HepG2 (cell line): ENCODE measurements around the gene SPINDOC. TPM values are rescaled to one million over a fixed set of nuclear protein-coding genes. Genes with fewer than 3 reads are reported as not detected.

Experiments used
- ATAC-seq: fragments of 200-7000 bp; cut with Tn5 transposase; 3 replicates; pipeline ENCODE4 v1.9.1; 2020; ENCODE audit warnings: mild to moderate bottlenecking, moderate library complexity
- BruUV-seq: library from RNA; stranded (reverse); fragments of 400-500 nt; replicated peaks from 2 replicates; lab custom pipeline; 2021; lab: Mats Ljungman, UMichigan
- CTCF ChIA-PET: fragments of 300-600 bp; formaldehyde crosslinking; extraction: SDS; loops from one replicate; lab custom pipeline; 2021; ENCODE audit warnings: low total read pairs, inconsistent platforms, low intra/inter-chr PET ratio; lab: Yijun Ruan, JAX
- POLR2A ChIA-PET: fragments of 350-600 bp; sonication (Branson Sonifier 250); formaldehyde crosslinking; loops from one replicate; lab custom pipeline; 2020; ENCODE audit warnings: antibody characterized with exemption, inconsistent platforms; lab: Yijun Ruan, JAX
- DNase-seq: peaks from one replicate; pipeline ENCODE4 v3.0.0-alpha.2; 2015; ENCODE audit warnings: low spot score
- FAIRE-seq: peaks from 3 replicates; lab custom pipeline; 2011; peaks lifted over from hg19 to GRCh38; lab: Jason Lieb, UNC
- H2AFZ ChIP-seq: one replicate; pipeline ENCODE4 v1.6.1; 2011; ENCODE audit warnings: low read length, inconsistent platforms
- H3K27ac ChIP-seq: fragments of 300-600 bp; 3 replicates; pipeline ENCODE4 v1.8.0; 2011; ENCODE audit warnings: mixed run types, mild to moderate bottlenecking, mixed read lengths, low read length, inconsistent platforms; ENCODE audit not compliant: insufficient read depth; ENCODE audit errors: extremely low read length
- H3K27me3 ChIP-seq, 2 experiments: fragments of 200-600 bp in 1 of 2; 2 replicates in 1 of 2; 3 replicates in 1 of 2; pipeline versions ENCODE4 v1.6.0 to v1.8.0; 2011; ENCODE audit warnings: low read length in 2 of 2, mild to moderate bottlenecking in 2 of 2, moderate library complexity in 2 of 2, inconsistent platforms in 1 of 2; ENCODE audit not compliant: insufficient read depth in 2 of 2, control insufficient read depth in 1 of 2
- H3K36me3 ChIP-seq, 2 experiments: fragments of 200-600 bp in 1 of 2; replicated peaks in 1 of 2; 2 replicates in 1 of 2; 3 replicates in 1 of 2; pipeline versions ENCODE4 v1.5.1 to v1.8.0; 2011; ENCODE audit warnings: low read length in 2 of 2, inconsistent platforms in 1 of 2; ENCODE audit not compliant: insufficient read depth in 2 of 2, control insufficient read depth in 1 of 2
- H3K4me1 ChIP-seq: 2 replicates; pipeline ENCODE4 v1.5.1; 2012; ENCODE audit warnings: low read length, inconsistent platforms; ENCODE audit not compliant: insufficient read depth
- H3K4me2 ChIP-seq: 2 replicates; pipeline ENCODE4 v1.6.0; 2011; ENCODE audit warnings: low read depth, low read length, inconsistent platforms
- H3K4me3 ChIP-seq, 3 experiments: fragments of 200-600 bp in 1 of 3; sonication (generic), shearing (Covaris generic) in 1 of 3; replicated peaks in 1 of 3; 2 replicates each; pipeline ENCODE4 v1.5.1; 2011 to 2016; ENCODE audit warnings: low read length in 3 of 3, inconsistent platforms in 2 of 3, low read depth in 2 of 3, mild to moderate bottlenecking in 2 of 3, control low read depth in 1 of 3, mixed read lengths in 1 of 3; ENCODE audit not compliant: insufficient read depth in 1 of 3
- H3K79me2 ChIP-seq: one replicate; pipeline ENCODE4 v1.6.1; 2011; ENCODE audit warnings: low read length, inconsistent platforms; ENCODE audit not compliant: insufficient read depth
- H3K9ac ChIP-seq: 2 replicates; pipeline ENCODE4 v1.6.0; 2011; ENCODE audit warnings: mild to moderate bottlenecking, low read depth, low read length, inconsistent platforms; ENCODE audit not compliant: insufficient read depth
- H3K9me3 ChIP-seq: 2 replicates; pipeline ENCODE4 v1.5.1; 2012; ENCODE audit warnings: mild to moderate bottlenecking, low read length
- H4K20me1 ChIP-seq: 2 replicates; pipeline ENCODE4 v1.6.0; 2011; ENCODE audit warnings: inconsistent platforms, mild to moderate bottlenecking, low read length, moderate library complexity; ENCODE audit not compliant: insufficient read depth
- ARNTL ChIP-seq: sonication (generic); formaldehyde crosslinking; IDR thresholded peaks from 2 replicates; pipeline ENCODE4 v1.4.0; 2020; ENCODE audit warnings: mild to moderate bottlenecking, missing genetic modification reagents
- BORCS8-MEF2B ChIP-seq: sonication (generic); formaldehyde crosslinking; IDR thresholded peaks from 2 replicates; pipeline ENCODE4 v1.8.0; 2022; ENCODE audit warnings: mild to moderate bottlenecking, missing genetic modification reagents
- EZH2 ChIP-seq: conservative IDR thresholded peaks from 2 replicates; pipeline ENCODE4 v1.6.1; 2012; ENCODE audit warnings: mild to moderate bottlenecking, low read depth, low read length, moderate library complexity
- NONO ChIP-seq, 2 experiments: fragments of 450-650 bp in 1 of 2; sonication (generic) in 1 of 2; formaldehyde crosslinking in 1 of 2; IDR thresholded peaks in 1 of 2; conservative IDR thresholded peaks in 1 of 2; 2 replicates each; pipeline versions ENCODE4 v1.6.1 to v1.8.0; 2017 to 2022; ENCODE audit warnings: mild to moderate bottlenecking in 1 of 2, missing genetic modification reagents in 1 of 2, moderate library complexity in 1 of 2
- NR2F6 ChIP-seq, 2 experiments: IDR thresholded peaks; 2 replicates each; pipeline ENCODE4 v1.6.1; 2016; ENCODE audit warnings: antibody characterized with exemption in 1 of 2, mild to moderate bottlenecking in 1 of 2
- ZNF350 ChIP-seq: sonication (generic); formaldehyde crosslinking; IDR thresholded peaks from 2 replicates; pipeline ENCODE4 v1.4.0; 2020; ENCODE audit warnings: mild to moderate bottlenecking, low read depth, missing genetic modification reagents, borderline replicate concordance
- ZNF569 ChIP-seq: sonication (generic); formaldehyde crosslinking; IDR thresholded peaks from 2 replicates; pipeline ENCODE4 v1.5.0; 2020; ENCODE audit warnings: mild to moderate bottlenecking, missing genetic modification reagents, moderate library complexity, borderline replicate concordance
- WGBS: methylation state at CpG from one replicate; pipeline ENCODE4 v1.1.6; 2017; ENCODE audit warnings: low lambda C conversion rate; 5-methylcytosine and 5-hydroxymethylcytosine counted together
- in situ Hi-C: cut with HindIII; loops from 2 replicates; pipeline ENCODE4 v1.10.0; 2017; ENCODE audit warnings: low pct_unique_long_range_greater_than_20kb; ENCODE audit not compliant: extremely low pct_ligation_motif_present
- intact Hi-C: fragments of 100-400 bp; cut with micrococcal nuclease; formaldehyde crosslinking; loops from one replicate; pipeline ENCODE4 v1.10.0; 2022; ENCODE audit not compliant: unreplicated experiment
- polyA plus RNA-seq, 8 experiments: library from polyadenylated mRNA; depleted of rRNA in 3 of 8; stranded (reverse) in 7 of 8; unstranded in 1 of 8; fragments of >200 nt; fragmentation: Illumina TruSeq in 4 of 8; extraction: Trizol in 4 of 8; gene quantifications; 2 replicates each; pipeline versions ENCODE4 v1.2.1 to v1.2.3, GENCODE V29; 2011 to 2016; ENCODE audit warnings: low read depth in 4 of 8, missing spikeins in 1 of 8, mixed read lengths in 1 of 8; ENCODE audit not compliant: insufficient read depth in 1 of 8
- total RNA-seq, 5 experiments: library from RNA; depleted of rRNA; stranded (reverse); fragments of >200 nt; fragmentation: Illumina TruSeq; extraction: Trizol; gene quantifications; 2 replicates each; pipeline ENCODE4 v1.2.3, GENCODE V29; 2016; ENCODE audit warnings: low read depth in 1 of 5
- TF ChIP-seq, protein P1 (sequence below): sonication (generic); IDR thresholded peaks from 2 replicates; pipeline ENCODE4 v1.6.1; 2016; ENCODE audit warnings: low read depth, borderline replicate concordance
- TF ChIP-seq, protein P2 (sequence below): sonication (generic); formaldehyde crosslinking; IDR thresholded peaks from one replicate; pipeline ENCODE4 v1.5.1; 2020; ENCODE audit warnings: mild to moderate bottlenecking, missing genetic modification reagents; ENCODE audit errors: not compliant biosample characterization

The SPINDOC gene
- total and polyA plus RNA-seq, 2 of the 13 experiments (the other 11 are each of a cell fraction or from before 2014, with no cell fraction given), result 21.4 to 29.9 TPM

DNA sequence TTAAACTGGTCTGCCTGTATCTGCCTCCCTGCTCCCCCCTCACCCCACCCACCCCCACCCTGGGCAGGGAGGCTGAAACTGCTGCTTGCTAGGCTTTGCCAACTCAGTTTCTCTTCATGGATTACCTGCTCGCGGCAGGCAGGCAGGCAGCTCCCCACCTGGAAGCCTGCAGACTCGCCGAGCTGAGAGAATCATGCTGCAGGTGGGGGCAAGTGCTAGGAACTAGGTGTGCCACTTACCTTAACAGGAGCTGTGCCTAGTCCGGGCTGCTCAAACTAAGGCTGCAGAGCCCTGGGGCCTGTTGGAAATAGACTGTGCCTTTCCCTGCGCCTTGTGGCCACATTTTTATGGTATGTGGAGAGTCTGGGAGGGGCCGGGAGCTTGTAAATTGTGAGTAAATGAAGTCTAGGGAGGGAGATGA lies 55.9 kb downstream of the SPINDOC start:
- no peak for FAIRE-seq
- Histone ChIP-seq H3K9me3 (no peaks in the 10 kb centered on the region), H3K27me3 (no peaks in the 10 kb centered on the region), H3K4me1 (peaks cover 38% of the 10 kb centered on the region), H3K4me2 (no peak overlapping the region), H3K4me3 (no peak overlapping the region), H3K9ac (no peak overlapping the region), H2AFZ (no peak overlapping the region), H4K20me1 (no peaks in the 10 kb centered on the region), H3K79me2 (peaks cover 46% of the 10 kb centered on the region), H3K36me3 (peaks cover 1 to 16% of the 10 kb centered on the region in 2 experiments; a peak in 3 of 5 replicates), H3K27ac (no peak overlapping the region)
- intact Hi-C loops, result no loop called here
- DNase-seq, result no peak
- no TSS peak for BruUV-seq
- WGBS, result 100% methylated on average over 6 of the region's 7 CpGs
- TF ChIP-seq ARNTL (CRISPR knock-in tag), result no peak
- no peak for TF ChIP-seq EZH2
- TF ChIP-seq ZNF350 (CRISPR knock-in tag), result no peak
- POLR2A ChIA-PET, result no interaction called here
- CTCF ChIA-PET, result no interaction called here
- in situ Hi-C loops, result no loop called here
- no peak for ATAC-seq

DNA sequence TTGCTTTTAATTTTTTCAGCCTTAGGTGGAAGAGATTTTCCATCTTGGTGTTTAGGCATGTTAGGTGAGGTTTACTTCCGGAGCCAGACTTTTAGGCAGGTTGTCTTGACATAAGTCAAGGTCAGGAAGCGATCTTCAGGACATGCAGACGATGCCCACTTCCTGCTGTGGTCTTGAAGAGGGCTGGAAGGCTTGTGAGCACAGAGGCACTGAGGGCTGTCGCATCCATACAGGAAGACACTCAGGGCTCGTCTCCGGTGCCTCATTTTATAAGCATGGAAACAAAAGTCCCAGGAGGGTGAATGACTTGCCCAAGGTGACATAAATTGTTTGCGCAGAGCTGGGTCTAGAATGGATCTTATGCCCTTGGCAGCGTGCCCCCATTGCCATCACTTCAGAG lies 56.4 kb downstream of the SPINDOC start:
- H3K9ac ChIP-seq, result no peak overlapping the region
- in situ Hi-C loops, result no loop called here
- no peaks in the 10 kb centered on the region for H3K27me3 ChIP-seq
- no peak overlapping the region for H3K4me2 ChIP-seq
- CTCF ChIA-PET, result no interaction called here
- no peaks in the 10 kb centered on the region for H4K20me1 ChIP-seq
- DNase-seq (no peak), ATAC-seq (no peak), FAIRE-seq (no peak)
- intact Hi-C loops, result no loop called here
- H3K4me1 ChIP-seq, result peaks cover 42% of the 10 kb centered on the region
- TF ChIP-seq, protein P1, sequence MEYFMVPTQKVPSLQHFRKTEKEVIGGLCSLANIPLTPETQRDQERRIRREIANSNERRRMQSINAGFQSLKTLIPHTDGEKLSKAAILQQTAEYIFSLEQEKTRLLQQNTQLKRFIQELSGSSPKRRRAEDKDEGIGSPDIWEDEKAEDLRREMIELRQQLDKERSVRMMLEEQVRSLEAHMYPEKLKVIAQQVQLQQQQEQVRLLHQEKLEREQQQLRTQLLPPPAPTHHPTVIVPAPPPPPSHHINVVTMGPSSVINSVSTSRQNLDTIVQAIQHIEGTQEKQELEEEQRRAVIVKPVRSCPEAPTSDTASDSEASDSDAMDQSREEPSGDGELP, result no peak
- TF ChIP-seq NR2F6 (IDR thresholded peaks at IDR 0.05) (no peak), NR2F6 (CRISPR knock-in tag; IDR thresholded peaks at IDR 0.05) (no peak), NONO (IDR thresholded peaks at IDR 0.05) (no peak), NONO (CRISPR knock-in tag; conservative IDR thresholded peaks at IDR 0.05) (no peak), BORCS8-MEF2B (CRISPR knock-in tag) (no peak), ZNF569 (CRISPR knock-in tag) (no peak)
- TF ChIP-seq, protein P2, sequence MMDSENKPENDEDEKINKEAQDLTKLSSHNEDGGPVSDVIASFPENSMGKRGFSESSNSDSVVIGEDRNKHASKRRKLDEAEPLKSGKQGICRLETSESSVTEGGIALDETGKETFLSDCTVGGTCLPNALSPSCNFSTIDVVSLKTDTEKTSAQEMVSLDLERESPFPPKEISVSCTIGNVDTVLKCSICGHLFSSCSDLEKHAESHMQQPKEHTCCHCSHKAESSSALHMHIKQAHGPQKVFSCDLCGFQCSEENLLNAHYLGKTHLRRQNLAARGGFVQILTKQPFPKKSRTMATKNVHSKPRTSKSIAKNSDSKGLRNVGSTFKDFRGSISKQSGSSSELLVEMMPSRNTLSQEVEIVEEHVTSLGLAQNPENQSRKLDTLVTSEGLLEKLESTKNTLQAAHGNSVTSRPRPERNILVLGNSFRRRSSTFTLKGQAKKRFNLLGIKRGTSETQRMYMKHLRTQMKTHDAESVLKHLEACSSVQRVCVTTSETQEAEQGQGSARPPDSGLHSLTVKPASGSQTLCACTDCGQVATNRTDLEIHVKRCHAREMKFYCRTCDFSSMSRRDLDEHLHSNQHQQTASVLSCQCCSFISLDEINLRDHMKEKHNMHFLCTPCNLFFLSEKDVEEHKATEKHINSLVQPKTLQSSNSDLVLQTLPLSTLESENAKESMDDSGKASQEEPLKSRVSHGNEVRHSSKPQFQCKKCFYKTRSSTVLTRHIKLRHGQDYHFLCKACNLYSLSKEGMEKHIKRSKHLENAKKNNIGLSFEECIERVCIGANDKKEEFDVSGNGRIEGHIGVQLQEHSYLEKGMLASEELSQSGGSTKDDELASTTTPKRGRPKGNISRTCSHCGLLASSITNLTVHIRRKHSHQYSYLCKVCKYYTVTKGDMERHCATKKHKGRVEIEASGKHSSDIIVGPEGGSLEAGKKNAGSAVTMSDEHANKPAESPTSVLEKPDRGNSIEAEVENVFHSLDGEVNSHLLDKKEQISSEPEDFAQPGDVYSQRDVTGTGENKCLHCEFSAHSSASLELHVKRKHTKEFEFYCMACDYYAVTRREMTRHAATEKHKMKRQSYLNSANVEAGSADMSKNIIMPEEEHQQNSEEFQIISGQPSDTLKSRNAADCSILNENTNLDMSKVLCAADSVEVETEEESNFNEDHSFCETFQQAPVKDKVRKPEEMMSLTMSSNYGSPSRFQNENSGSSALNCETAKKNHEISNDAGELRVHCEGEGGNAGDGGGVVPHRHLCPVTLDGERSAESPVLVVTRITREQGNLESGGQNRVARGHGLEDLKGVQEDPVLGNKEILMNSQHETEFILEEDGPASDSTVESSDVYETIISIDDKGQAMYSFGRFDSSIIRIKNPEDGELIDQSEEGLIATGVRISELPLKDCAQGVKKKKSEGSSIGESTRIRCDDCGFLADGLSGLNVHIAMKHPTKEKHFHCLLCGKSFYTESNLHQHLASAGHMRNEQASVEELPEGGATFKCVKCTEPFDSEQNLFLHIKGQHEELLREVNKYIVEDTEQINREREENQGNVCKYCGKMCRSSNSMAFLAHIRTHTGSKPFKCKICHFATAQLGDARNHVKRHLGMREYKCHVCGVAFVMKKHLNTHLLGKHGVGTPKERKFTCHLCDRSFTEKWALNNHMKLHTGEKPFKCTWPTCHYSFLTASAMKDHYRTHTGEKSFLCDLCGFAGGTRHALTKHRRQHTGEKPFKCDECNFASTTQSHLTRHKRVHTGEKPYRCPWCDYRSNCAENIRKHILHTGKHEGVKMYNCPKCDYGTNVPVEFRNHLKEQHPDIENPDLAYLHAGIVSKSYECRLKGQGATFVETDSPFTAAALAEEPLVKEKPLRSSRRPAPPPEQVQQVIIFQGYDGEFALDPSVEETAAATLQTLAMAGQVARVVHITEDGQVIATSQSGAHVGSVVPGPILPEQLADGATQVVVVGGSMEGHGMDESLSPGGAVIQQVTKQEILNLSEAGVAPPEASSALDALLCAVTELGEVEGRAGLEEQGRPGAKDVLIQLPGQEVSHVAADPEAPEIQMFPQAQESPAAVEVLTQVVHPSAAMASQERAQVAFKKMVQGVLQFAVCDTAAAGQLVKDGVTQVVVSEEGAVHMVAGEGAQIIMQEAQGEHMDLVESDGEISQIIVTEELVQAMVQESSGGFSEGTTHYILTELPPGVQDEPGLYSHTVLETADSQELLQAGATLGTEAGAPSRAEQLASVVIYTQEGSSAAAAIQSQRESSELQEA (CRISPR knock-in tag), result no peak
- BruUV-seq, result no TSS peak
- H3K9me3 ChIP-seq, result no peaks in the 10 kb centered on the region
- H3K4me3 ChIP-seq, result no peak overlapping the region
- POLR2A ChIA-PET, result no interaction called here
- peaks cover 1 to 16% of the 10 kb centered on the region in 2 experiments; a peak in 3 of 5 replicates for H3K36me3 ChIP-seq
- H3K79me2 ChIP-seq, result peaks cover 50% of the 10 kb centered on the region
- no peak overlapping the region for H2AFZ ChIP-seq
- H3K27ac ChIP-seq, result no peak overlapping the region
- 98% methylated on average over 7 of the region's 8 CpGs for WGBS
